Peyer's patch (tissue), 4 donors: ENCODE results near the gene RTCA.
"Not testable (repeated sequence)": the region's sequence is repeated elsewhere in the genome, so short reads cannot be mapped to it uniquely, and the experiment has no call there.

ENCODE experiments used
- CTCF ChIP-seq, 6 experiments: fragments of 450-650 bp in 4 of 6; fragments of 200-600 bp in 2 of 6; sonication (generic) in 1 of 6; IDR thresholded peaks; one replicate each; pipeline ENCODE4 v1.5.1; 2017 to 2019; ENCODE audit warnings: antibody characterized with exemption in 6 of 6, mild to moderate bottlenecking in 3 of 6, moderate library complexity in 1 of 6
- POLR2A ChIP-seq, 2 donors: fragments of 450-650 bp; IDR thresholded peaks; one replicate each; pipeline ENCODE4 v1.5.1; 2017; ENCODE audit warnings: antibody characterized with exemption in 2 of 2, mild to moderate bottlenecking in 2 of 2, moderate library complexity in 2 of 2

- TF ChIP-seq CTCF, POLR2A (IDR thresholded peaks at IDR 0.05): not testable (repeated sequence)
Measured at GRCh38 chr1:100337878-100338277, 71.9 kb downstream of the RTCA start.
